Endodermal cell (in vitro differentiated cells): ENCODE results near the gene MOCS3. TPM values are rescaled to one million over a fixed set of nuclear protein-coding genes. Genes with fewer than 3 reads are reported as not detected.

ENCODE experiments used
- DNase-seq: peaks from one replicate; pipeline ENCODE4 v3.0.0-alpha.2; 2017
- H3K27ac ChIP-seq: 2 replicates; pipeline ENCODE4 v1.5.1; 2013; ENCODE audit warnings: mild to moderate bottlenecking, low read depth, low read length, moderate library complexity
- H3K27me3 ChIP-seq: 2 replicates; pipeline ENCODE4 v1.6.1; 2013; ENCODE audit warnings: mild to moderate bottlenecking, low read length, moderate library complexity; ENCODE audit not compliant: insufficient read depth, control insufficient read depth, poor library complexity, severe bottlenecking
- H3K36me3 ChIP-seq: 2 replicates; pipeline ENCODE4 v1.7.0; 2013; ENCODE audit warnings: mild to moderate bottlenecking, low read length, moderate library complexity; ENCODE audit not compliant: control insufficient read depth, insufficient read depth
- H3K4me1 ChIP-seq: one replicate; pipeline ENCODE4 v1.7.0; 2013; ENCODE audit warnings: low read length; ENCODE audit not compliant: control insufficient read depth, insufficient read depth
- H3K4me3 ChIP-seq: 2 replicates; pipeline ENCODE4 v1.5.1; 2013; ENCODE audit warnings: mild to moderate bottlenecking, low read length, moderate library complexity
- H3K9ac ChIP-seq: 2 replicates; pipeline ENCODE4 v1.6.1; 2013; ENCODE audit warnings: mild to moderate bottlenecking, low read length, moderate library complexity; ENCODE audit not compliant: poor library complexity, severe bottlenecking; ENCODE audit errors: extremely low read depth
- H3K9me3 ChIP-seq: 2 replicates; pipeline ENCODE4 v1.6.1; 2013; ENCODE audit warnings: mild to moderate bottlenecking, low read length, moderate library complexity; ENCODE audit not compliant: control insufficient read depth
- H3K27ac Mint-ChIP-seq: 2 replicates; pipeline ENCODE4 v1.8.0; 2020; ENCODE audit warnings: mixed read lengths
- H3K27me3 Mint-ChIP-seq: 2 replicates; pipeline ENCODE4 v1.8.0; 2021; ENCODE audit warnings: mild to moderate bottlenecking, mixed read lengths; ENCODE audit not compliant: insufficient read depth
- H3K36me3 Mint-ChIP-seq: 2 replicates; pipeline ENCODE4 v1.8.0; 2020; ENCODE audit warnings: low read depth, mixed read lengths
- H3K4me1 Mint-ChIP-seq: 2 replicates; pipeline ENCODE4 v1.8.0; 2020; ENCODE audit warnings: mixed read lengths
- H3K4me3 Mint-ChIP-seq: 2 replicates; pipeline ENCODE4 v1.8.0; 2020; ENCODE audit warnings: mild to moderate bottlenecking, moderate library complexity, mixed read lengths
- H3K9me3 Mint-ChIP-seq: 2 replicates; pipeline ENCODE4 v1.8.0; 2020; ENCODE audit warnings: mild to moderate bottlenecking, mixed read lengths
- CTCF ChIP-seq: fragments of 200-600 bp; sonication (generic); conservative IDR thresholded peaks from 2 replicates; pipeline ENCODE4 v1.5.0; 2021; ENCODE audit warnings: antibody characterized with exemption, mild to moderate bottlenecking
- WGBS, 2 experiments: methylation state at CpG; one replicate each; pipeline versions ENCODE4 v1.1.5 to v1.1.7; 2013; ENCODE audit warnings: missing lambda C conversion rate in 2 of 2, mixed read lengths in 1 of 2; ENCODE audit not compliant: insufficient coverage in 1 of 2, insufficient read length in 1 of 2; 5-methylcytosine and 5-hydroxymethylcytosine counted together
- total RNA-seq, 2 donors: library from RNA; stranded (reverse); fragmentation: NEBNext Ultra II Directional in 1 of 2; extraction: Animal tissue kit (Norgen Biotek cat#: 25700) in 1 of 2; gene quantifications; 2 replicates in 1 of 2; 3 replicates in 1 of 2; pipeline ENCODE4 v1.2.1, GENCODE V29; 2021

Gene MOCS3
- total RNA-seq, 2 donors from 2014 or later: 4.7 to 5.5 TPM

- H3K4me1 ChIP-seq: no peaks in the 10 kb centered on the region
Observed at GRCh38 chr20:50999355-50999754, 40.7 kb downstream of the MOCS3 start.

GRCh38 chr20:51001430-51002265 is 43.0 kb downstream of the MOCS3 start:
- H3K27me3 Mint-ChIP-seq: no peaks in the 10 kb centered on the region
- no peak for TF ChIP-seq CTCF

More at GRCh38 chr20:50999355-50999754, 40.7 kb downstream of the MOCS3 start:
- no peak for TF ChIP-seq CTCF
- Histone ChIP-seq H3K27ac (no peak overlapping the region), H3K36me3 (peaks cover 21% of the 10 kb centered on the region), H3K9me3 (no peaks in the 10 kb centered on the region), H3K27me3 (no peaks in the 10 kb centered on the region), H3K9ac (no peak overlapping the region), H3K4me3 (no peak overlapping the region)
- H3K36me3 Mint-ChIP-seq: peaks cover 20% of the 10 kb centered on the region
- no peaks in the 10 kb centered on the region for H3K9me3 Mint-ChIP-seq
- H3K27ac Mint-ChIP-seq: no peak overlapping the region
- no peaks in the 10 kb centered on the region for H3K27me3 Mint-ChIP-seq
- 93 to 100% methylated on average over 1 to 4 of the region's 4 CpGs for WGBS, 2 experiments
- DNase-seq: no peak
- H3K4me1 Mint-ChIP-seq: peaks cover 11% of the 10 kb centered on the region
- H3K4me3 Mint-ChIP-seq: no peak overlapping the region

GRCh38 chr20:51002633-51003032 is 44.0 kb downstream of the MOCS3 start:
- Mint-ChIP-seq H3K27me3 (no peaks in the 10 kb centered on the region), H3K27ac (no peak overlapping the region), H3K36me3 (peaks cover 49% of the 10 kb centered on the region), H3K4me3 (no peak overlapping the region), H3K4me1 (no peaks in the 10 kb centered on the region), H3K9me3 (no peaks in the 10 kb centered on the region)
- Histone ChIP-seq H3K9ac (no peak overlapping the region), H3K27ac (no peak overlapping the region), H3K27me3 (no peaks in the 10 kb centered on the region), H3K9me3 (no peaks in the 10 kb centered on the region), H3K4me1 (no peaks in the 10 kb centered on the region), H3K36me3 (peaks cover 52% of the 10 kb centered on the region), H3K4me3 (no peak overlapping the region)
- 84 to 94% methylated on average over 4 to 7 of the region's 7 CpGs for WGBS, 2 experiments
- no peak for DNase-seq
- no peak for TF ChIP-seq CTCF

More at GRCh38 chr20:51001430-51002265, 43.0 kb downstream of the MOCS3 start:
- Histone ChIP-seq H3K27me3 (no peaks in the 10 kb centered on the region), H3K9me3 (no peaks in the 10 kb centered on the region), H3K4me1 (no peaks in the 10 kb centered on the region), H3K27ac (no peak overlapping the region), H3K36me3 (peaks cover 43% of the 10 kb centered on the region), H3K9ac (no peak overlapping the region), H3K4me3 (no peak overlapping the region)
- H3K9me3 Mint-ChIP-seq: no peaks in the 10 kb centered on the region
- no peak for DNase-seq
- H3K27ac Mint-ChIP-seq: no peak overlapping the region
- H3K4me1 Mint-ChIP-seq: peaks cover 6% of the 10 kb centered on the region
- peaks cover 43% of the 10 kb centered on the region for H3K36me3 Mint-ChIP-seq
- H3K4me3 Mint-ChIP-seq: no peak overlapping the region
- 94 to 95% methylated on average over 18 to 20 of the region's 20 CpGs for WGBS, 2 experiments
